ENCODE measurements around the gene SMARCE1.
A peak's percentile ranks its signal among the peaks of the same experiment; 100 is the strongest.

SMARCE1 gene

DNA sequence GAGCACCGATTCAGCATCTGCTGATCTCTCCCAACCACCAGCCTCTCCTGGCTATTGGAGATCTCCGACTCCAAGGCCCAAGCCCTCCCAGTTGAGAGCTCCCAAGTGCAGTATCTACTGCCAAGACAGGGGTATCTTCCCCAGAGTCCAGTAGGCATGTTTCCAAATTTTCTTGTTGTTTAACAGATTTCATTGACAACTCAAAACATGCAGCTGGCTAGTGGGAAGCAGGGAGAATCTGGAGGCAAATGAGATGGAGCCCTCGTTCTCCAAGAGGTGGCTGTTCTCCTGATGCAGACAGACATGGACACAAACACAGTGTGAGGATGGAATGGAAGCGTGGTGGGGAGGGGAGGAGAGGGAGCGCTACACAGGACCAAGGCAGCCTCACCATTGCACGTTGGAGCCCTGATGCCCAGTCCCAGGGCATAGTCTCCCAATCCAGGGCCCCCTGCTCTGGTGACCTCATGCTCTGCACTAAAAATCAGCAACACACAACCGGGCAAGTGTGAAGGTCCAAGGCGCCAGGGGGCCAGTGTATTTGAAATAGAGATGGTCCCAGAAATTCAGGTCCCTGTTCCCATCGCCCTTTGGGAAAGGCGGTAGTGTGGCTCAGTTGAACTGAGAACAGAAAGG, 31.7 kb downstream of the SMARCE1 start:
- H3K27ac ChIP-seq = no peak overlapping the region
- TF ChIP-seq, protein P1, sequence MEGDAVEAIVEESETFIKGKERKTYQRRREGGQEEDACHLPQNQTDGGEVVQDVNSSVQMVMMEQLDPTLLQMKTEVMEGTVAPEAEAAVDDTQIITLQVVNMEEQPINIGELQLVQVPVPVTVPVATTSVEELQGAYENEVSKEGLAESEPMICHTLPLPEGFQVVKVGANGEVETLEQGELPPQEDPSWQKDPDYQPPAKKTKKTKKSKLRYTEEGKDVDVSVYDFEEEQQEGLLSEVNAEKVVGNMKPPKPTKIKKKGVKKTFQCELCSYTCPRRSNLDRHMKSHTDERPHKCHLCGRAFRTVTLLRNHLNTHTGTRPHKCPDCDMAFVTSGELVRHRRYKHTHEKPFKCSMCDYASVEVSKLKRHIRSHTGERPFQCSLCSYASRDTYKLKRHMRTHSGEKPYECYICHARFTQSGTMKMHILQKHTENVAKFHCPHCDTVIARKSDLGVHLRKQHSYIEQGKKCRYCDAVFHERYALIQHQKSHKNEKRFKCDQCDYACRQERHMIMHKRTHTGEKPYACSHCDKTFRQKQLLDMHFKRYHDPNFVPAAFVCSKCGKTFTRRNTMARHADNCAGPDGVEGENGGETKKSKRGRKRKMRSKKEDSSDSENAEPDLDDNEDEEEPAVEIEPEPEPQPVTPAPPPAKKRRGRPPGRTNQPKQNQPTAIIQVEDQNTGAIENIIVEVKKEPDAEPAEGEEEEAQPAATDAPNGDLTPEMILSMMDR (conservative IDR thresholded peaks at IDR 0.05) = peak; percentile 59

DNA sequence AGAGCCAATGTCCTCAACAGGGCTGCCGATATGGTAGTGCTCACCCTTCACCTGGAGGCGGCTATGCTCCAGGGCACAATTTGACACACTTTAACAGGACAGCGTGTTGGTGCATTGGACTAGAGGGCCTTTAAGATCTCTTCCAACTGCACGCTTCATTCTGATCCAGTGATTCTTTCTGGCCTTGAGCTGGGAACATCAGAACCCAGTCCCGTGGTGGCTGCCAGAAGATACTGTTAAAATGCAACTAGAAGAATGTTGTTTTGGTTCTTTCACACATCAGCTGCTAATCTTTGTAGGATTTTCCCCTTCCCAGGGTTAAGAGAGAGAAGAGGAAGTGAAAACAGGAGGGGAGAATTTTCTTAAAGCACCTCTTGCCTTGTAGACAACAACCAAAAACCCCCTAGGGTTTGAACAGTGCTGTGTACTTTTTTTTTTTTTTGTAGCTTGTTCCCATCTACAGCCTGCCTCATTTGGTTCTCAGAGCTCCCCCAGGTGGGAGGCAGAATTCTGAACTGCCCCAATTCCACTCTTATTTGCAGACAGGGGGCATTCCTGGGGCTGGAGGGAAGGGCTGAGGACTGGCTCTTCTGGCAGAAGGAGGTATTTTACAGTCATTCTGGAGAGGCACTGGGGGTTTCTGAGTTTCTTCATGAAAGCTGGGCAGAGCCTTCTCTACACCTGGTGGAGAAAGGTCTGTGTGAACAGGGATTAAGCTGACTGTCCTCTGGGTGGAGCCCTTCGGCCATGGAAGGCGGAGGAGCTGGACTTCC, 32.4 kb downstream of the SMARCE1 start:
- TF ChIP-seq, protein P1 (conservative IDR thresholded peaks at IDR 0.05) = peak; percentile 86
- no peak overlapping the region for H3K27ac ChIP-seq

DNA sequence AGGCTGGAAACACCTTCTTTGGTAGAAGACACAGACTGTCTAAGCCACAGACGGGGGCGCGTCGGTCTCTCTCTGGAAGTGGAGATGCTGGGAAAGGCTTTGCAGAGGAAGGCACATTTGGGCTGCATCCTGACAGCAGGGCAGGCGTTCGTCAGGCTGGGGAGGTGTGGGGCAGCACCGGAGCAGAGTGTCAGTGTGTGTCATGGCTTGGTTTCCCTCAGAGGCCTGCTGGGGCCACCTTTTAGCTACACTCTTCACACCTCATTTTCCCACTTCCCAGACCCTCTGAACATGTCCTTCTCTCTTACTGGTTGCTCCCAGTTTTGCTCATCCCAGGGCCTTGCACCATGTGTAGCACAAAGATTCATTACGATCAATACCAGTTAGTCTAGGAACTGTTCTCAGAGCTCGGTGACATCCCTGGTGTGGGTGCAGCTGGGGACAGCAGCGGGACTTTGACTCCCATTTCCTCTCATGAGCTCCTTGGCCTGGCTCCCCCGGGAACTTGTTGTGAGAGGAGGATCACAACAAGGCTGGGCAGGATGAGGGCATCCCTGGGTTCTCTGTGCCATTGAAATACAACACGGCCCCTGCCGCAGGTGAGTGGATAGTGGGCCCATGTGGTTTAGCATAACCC, 33.1 kb downstream of the SMARCE1 start:
- no peak overlapping the region for H3K27ac ChIP-seq
- TF ChIP-seq, protein P1 (conservative IDR thresholded peaks at IDR 0.05) = no peak

DNA sequence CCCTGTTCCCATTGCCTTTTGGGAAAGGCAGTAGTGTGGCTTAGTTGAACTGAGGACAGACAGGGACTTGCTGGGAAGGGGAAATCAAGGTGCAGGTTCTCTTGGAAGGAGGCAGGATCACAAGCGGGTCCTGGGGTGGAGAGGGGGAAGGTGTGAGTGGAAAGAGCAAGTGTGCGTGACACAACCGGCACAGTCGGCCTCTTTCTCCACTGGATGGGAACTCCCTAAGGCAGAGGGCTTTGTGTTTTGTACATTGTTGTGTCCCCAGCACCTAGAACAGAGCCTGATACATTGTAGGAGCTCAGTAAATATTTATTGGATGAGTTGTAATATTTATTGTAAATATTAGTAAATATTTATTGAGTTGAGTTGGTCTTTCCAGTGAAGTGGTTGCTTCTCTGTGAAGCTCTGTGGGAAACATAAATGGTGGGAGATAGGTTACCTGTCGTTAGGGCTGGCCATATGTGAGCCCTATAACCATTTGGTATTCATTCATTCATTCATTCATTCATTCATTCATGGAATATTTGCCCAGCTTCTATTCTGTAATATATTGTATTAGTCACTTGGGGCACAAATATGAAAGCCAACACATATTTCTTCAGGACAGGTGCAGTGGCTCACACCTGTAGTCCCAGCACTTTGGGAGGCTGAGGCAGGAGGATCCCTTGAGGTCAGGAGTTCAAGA, 34.0 kb downstream of the SMARCE1 start:
- TF ChIP-seq, protein P1 (conservative IDR thresholded peaks at IDR 0.05) = no peak

DNA sequence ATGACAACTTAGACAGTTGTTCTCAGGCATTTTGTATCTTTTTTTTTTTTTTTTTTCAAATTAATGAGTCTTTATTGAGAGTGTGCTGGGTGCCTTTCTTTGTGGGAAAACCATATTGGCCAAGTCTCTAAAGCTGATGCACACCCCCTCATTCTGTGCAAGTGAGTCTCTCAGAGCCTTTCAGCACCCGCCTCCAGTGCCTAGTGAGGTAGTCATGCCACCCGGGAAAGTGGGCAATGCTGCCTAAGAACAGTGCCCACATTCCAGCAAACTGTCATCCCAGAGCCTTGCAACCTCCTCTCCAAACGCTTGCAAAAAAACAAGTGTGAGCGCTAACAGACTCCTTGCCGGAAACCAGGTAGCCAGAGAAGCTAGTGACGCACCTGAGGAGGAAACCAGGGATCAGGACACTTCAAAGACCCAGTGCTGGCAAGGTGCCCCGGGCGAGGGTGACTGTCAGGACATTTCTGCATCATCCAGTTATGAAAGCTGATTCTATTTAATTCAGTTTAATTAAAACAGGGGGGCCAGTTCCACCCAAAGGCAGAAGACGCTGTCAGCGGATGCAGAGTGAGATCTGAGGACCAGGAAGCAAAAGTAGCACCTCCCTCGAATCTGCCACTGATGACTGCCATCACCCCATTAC, 34.9 kb downstream of the SMARCE1 start:
- TF ChIP-seq, protein P1 (conservative IDR thresholded peaks at IDR 0.05) = no peak

More for the DNA sequence above, 34.0 kb downstream of the SMARCE1 start:
- H3K27ac ChIP-seq = peak overlapping the region; percentile 38; the same call in 1 of the 2 replicates

DNA sequence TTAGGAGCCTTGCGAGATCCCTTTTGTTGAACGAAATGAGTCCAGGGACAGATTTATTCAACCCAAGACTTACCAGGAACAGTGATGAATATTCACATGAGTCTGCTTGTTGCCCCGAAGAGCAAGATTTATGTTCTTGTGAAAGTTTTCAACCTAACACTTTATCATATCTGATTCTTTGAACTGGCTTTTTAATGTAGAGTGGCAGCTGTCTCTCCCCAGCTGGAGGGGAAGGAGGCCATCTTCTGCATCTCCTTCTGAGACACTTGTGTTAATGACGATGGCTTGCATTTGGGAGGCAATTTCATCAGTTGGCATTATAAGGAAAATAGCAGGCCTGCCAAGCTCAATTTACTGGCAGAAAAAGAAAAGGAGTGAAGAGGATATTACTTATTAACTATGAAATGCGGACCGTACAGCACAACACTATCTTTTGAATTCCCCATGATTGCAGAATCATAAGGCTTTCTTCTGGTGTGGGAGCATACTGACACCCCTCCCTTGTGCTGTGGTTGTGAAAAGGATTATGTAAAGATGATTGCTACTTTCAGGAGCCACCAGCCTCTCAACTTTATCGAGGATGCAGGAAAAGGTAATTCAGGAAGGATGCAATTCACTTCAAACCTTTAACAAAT, 35.7 kb downstream of the SMARCE1 start:
- TF ChIP-seq, protein P1 (conservative IDR thresholded peaks at IDR 0.05) = no peak
- no peak overlapping the region for H3K27ac ChIP-seq

More for the DNA sequence above, 34.9 kb downstream of the SMARCE1 start:
- peak overlapping the region; percentile 38; the same call in 1 of the 2 replicates for H3K27ac ChIP-seq
